Measurements from ENCODE around the gene PLPP4. TPM values are rescaled to one million over a fixed set of nuclear protein-coding genes. Genes with fewer than 3 reads are reported as not detected.

Gene PLPP4
- total RNA-seq, 1 donor from 2014 or later: not detected

DNA sequence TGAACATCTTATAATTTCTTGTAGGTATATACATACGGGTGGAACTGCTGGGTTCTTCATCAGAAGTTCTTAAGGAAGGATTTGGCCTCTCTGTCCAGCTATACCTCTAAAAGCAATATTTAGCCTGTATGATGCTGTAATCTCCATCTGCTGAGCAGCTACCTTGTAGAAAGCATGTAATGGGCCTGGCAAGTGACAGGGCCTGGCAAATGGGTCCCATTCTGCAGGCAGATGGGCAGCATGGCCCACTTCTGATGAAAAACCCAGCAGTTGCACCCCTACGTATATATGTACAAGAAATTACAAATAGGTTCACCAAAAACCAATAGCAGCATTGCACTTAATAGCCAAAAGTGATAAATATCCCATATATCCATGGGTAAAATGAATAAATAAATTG, 9.0 kb downstream of the PLPP4 start:
- ChIA-PET CTCF (no interaction called here), POLR2A (no interaction called here)
- no peak for DNase-seq
- Mint-ChIP-seq H3K27me3 (peaks cover 4% of the 10 kb centered on the region), H3K9me3 (no peaks in the 10 kb centered on the region), H3K4me3 (no peak overlapping the region), H3K4me1 (no peaks in the 10 kb centered on the region), H3K36me3 (ENCODE audit: low read depth) (no peaks in the 10 kb centered on the region), H3K27ac (no peak overlapping the region)
- TF ChIP-seq CTCF (IDR thresholded peaks at IDR 0.05): no peak
- ATAC-seq (ENCODE audit: low read depth): no peak
- intact Hi-C loops (cut with micrococcal nuclease): no loop called here

- H3K36me3 Mint-ChIP-seq (ENCODE audit: low read depth): no peaks in the 10 kb centered on the region
- peaks cover 11% of the 10 kb centered on the region for H3K9me3 Mint-ChIP-seq
- H3K27me3 Mint-ChIP-seq: no peaks in the 10 kb centered on the region
- intact Hi-C loops (cut with micrococcal nuclease): no loop called here
- no peaks in the 10 kb centered on the region for H3K4me1 Mint-ChIP-seq
- no peak overlapping the region for H3K27ac Mint-ChIP-seq
- ChIA-PET POLR2A (no interaction called here), CTCF (no interaction called here)
- ATAC-seq (ENCODE audit: low read depth): no peak
- H3K4me3 Mint-ChIP-seq: no peak overlapping the region
- no peak for TF ChIP-seq CTCF (IDR thresholded peaks at IDR 0.05)
- DNase-seq: no peak
These were observed 16.6 kb downstream of the PLPP4 start for GRCh38 chr10:120473593-120473992.

- POLR2A ChIA-PET: no interaction called here
- no peak for ATAC-seq (ENCODE audit: low read depth)
- Mint-ChIP-seq H3K27ac (no peak overlapping the region), H3K36me3 (ENCODE audit: low read depth) (no peaks in the 10 kb centered on the region), H3K9me3 (peaks cover 11% of the 10 kb centered on the region), H3K4me1 (no peaks in the 10 kb centered on the region), H3K27me3 (peaks cover 2% of the 10 kb centered on the region), H3K4me3 (no peak overlapping the region)
- DNase-seq: no peak
- no peak for TF ChIP-seq CTCF (IDR thresholded peaks at IDR 0.05)
- CTCF ChIA-PET: no interaction called here
- intact Hi-C loops (cut with micrococcal nuclease): no loop called here
These were observed 17.9 kb downstream of the PLPP4 start for GRCh38 chr10:120474956-120475355.

GRCh38 chr10:120475844-120476791, 19.1 kb downstream of the PLPP4 start:
- intact Hi-C loops (cut with micrococcal nuclease): no loop called here
- Mint-ChIP-seq H3K4me3 (no peak overlapping the region), H3K9me3 (peaks cover 11% of the 10 kb centered on the region), H3K4me1 (no peaks in the 10 kb centered on the region), H3K27ac (no peak overlapping the region), H3K27me3 (peaks cover 4% of the 10 kb centered on the region), H3K36me3 (ENCODE audit: low read depth) (no peaks in the 10 kb centered on the region)
- no peak for TF ChIP-seq CTCF (IDR thresholded peaks at IDR 0.05)
- no peak for ATAC-seq (ENCODE audit: low read depth)
- CTCF ChIA-PET: no interaction called here
- DNase-seq: no peak
- POLR2A ChIA-PET: no interaction called here

GRCh38 chr10:120477021-120477742, 20.2 kb downstream of the PLPP4 start:
- Mint-ChIP-seq H3K36me3 (ENCODE audit: low read depth) (no peaks in the 10 kb centered on the region), H3K4me3 (no peak overlapping the region), H3K9me3 (peaks cover 12% of the 10 kb centered on the region), H3K27ac (no peak overlapping the region), H3K4me1 (no peaks in the 10 kb centered on the region), H3K27me3 (peaks cover 4% of the 10 kb centered on the region)
- intact Hi-C loops (cut with micrococcal nuclease): no loop called here
- CTCF ChIA-PET: no interaction called here
- TF ChIP-seq CTCF (IDR thresholded peaks at IDR 0.05): no peak
- DNase-seq (no peak), ATAC-seq (ENCODE audit: low read depth) (no peak)
- POLR2A ChIA-PET: no interaction called here
